GM19025 (cell line): ENCODE results near the gene TXNDC11.

ENCODE experiments used
- ATAC-seq: cut with Tn5 transposase; IDR thresholded peaks from one replicate; pipeline ENCODE4 v1.9.1; 2021; ENCODE audit warnings: mild to moderate bottlenecking, low read depth, moderate library complexity; ENCODE audit not compliant: unreplicated experiment

The TXNDC11 gene

DNA sequence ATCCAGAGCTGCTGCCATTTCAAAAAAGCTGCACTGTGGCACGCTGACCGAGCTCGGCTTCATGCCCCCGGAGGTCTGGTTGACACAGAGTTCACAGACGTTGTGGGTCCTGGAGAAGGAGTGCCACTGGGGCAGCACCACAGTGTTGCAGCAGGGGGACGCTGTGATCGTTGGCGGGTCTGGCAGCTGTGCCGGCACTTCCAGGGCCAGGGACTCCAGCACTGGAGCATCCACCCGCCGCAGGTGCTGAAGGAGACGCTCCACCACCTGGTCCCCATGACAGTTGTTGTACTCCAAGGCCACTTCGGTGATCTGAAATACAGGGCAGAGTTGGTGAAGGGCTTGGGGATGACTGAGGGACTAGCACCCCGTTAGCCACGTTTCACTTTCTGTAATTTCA lies 50.9 kb downstream of the TXNDC11 start:
- no peak for ATAC-seq

DNA sequence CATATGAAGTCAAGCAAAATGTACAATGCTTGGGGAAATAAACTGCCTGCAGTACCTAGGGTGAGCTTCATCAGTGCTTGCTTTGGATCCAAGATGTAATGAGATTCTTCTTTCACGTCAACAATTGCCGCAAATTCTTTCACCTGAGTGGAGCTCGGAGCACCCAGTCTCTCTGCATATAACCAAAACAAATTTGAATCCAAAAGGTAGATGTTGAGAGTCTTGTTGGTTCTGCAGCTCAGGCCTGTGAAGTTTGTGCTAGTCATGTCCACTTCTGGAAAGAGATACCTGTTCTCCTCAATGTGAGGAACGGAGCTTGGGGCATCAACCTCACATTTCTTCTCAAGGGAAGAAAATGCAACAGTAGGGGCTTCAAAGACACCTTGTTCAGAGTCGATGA lies 51.4 kb downstream of the TXNDC11 start:
- ATAC-seq: no peak

DNA sequence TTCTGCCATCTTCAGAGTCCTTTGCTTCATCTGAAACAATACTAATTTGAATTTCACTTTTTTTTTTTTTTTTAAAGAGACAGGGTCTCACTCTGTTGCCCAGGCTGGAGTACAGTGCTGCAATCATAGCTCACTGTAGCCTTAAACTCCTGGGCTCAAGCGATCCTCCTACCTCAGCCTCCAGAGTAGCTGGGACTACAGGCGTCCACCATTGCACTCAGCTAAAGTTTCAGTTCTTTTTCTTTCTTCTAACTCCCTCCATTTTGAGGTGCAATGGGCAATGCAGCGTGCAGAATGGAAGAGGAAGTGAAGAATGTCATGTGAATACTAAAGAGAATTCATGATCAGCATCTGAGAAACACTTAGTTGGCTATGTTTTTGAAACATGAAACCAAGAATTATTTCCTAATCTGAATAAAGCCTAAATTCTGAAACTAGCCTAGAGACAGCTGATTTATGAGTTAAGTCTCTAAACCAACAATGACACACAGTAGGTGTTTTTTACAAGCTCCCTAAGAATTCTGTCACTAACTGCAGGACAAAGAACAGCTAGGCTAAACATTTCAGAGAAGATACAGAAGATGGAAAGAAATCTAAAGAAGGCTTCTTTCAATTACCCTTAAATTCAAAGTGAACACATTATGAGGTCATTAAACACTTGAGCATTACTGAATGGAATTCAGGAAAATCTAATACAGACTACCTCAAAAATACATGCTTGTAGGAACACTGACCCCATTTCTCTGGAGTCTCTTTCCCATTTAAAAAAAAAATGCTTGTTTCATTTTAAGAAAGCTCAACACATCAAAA lies 53.4 kb downstream of the TXNDC11 start:
- peak; percentile 81 for ATAC-seq

- ATAC-seq: no peak
Measured at GRCh38 chr16:11688520-11688886, 54.2 kb downstream of the TXNDC11 start.

DNA sequence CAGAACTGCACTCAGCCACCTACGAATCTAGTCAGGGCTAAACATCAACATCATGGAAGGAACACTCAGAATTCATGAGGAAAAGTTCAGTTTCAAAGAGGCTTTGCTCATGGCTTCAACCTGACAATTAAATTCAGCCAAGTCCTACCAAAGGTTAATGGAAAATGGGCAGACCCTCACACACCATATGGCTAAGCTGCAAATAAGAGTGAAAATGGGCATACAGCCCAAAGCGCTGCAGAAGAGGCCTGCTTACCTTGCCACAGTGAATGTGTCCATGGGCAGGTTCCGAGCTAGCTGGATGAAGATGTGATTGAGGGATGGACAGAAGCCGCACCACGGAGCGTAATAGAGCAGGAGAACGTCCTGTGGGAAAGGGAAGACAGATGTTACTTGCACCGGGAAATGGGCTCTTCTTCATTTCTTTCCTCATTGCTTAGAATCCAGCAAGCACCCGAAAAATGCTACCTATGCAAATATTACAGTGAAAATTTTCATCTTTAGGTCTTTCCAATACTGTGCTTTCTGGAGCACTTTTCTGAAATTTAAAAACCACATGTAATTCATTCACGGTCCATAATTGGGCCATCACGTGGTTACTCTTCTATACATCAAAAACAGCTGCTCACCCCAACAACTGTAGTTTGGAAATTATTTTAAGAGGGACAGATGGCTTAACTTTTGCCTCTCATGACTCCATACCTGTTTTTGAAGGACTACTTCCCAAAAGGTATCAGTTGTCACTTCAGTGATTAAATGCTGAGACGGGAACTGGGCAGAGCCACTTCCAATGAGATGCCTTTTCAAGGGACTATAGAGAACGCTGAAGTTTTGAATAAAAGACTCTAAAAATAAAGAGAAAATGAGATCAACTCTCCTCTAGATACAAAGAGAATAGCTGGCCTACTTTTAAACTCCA lies 54.8 kb downstream of the TXNDC11 start:
- no peak for ATAC-seq

- no peak for ATAC-seq
Measured at GRCh38 chr16:11686713-11687380, 55.8 kb downstream of the TXNDC11 start.

DNA sequence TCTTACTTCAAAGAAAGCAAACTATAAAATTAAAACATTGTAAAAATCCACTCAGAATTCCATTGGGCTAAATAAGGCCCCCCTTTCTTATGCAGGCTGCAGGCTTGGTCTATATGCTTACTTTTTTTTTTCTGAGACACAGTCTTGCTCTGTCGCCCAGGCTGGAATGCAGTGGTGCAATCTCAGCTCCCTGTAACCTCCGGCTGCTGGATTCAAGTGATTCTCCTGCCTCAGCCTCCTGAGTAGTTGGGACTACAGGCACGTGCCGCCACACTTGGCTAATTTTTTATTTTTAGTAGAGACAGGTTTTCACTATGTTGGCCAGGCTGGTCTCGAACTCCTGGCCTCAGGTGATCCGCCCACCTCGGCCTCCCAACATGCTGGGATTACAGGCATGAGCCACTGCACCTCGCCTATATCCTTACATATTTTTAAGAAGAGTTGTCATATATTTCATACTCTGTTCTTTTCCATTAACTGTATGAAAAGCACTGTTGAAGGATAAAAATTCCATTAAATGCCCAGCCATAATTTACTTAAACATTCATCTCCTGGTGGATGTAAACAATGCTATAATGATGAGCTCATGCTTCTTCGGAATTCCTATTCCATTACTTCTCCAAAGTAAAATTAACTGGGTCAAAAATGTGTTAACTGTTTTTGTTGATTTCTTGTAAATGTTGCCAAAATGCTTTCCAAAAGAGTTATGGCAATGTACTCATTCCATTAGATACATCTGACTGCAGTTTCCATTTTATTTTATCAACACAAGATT lies 56.6 kb downstream of the TXNDC11 start:
- ATAC-seq: no peak

DNA sequence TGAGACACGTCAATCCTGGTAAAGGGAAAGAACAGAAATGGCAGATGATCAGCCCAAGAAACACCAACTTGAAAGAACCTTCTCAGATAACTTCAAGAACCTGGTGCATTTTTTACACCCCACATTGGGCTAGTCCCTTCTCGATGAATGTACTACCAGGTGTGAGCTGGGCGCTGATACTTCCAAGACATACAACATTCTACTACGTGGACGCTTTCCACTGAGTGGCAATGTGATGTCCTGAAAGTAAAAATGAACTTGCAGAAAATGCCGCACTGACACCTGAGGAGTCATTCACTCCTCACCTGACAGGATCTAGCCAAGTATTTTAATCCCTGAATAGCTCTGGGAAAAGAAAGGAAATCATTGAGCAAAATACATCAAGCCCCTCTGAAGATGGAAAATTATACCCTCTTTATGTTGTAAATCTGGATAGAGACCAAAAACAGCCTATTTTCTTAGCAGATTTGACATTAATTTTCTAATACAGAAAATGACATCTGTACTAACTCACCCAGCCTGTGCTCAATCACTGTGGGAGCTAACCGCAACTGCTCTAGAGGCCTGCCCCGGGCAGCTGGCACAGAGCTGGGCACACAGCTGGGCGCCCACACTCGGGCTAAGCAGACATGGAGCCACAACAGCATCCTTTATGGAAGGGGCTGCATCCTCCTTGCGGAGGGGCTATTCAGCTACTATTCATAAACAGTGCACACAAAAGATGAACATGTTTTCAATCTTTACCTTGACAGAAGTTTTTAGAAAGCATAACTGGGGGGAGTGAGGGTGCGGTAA lies 58.2 kb downstream of the TXNDC11 start:
- no peak for ATAC-seq

DNA sequence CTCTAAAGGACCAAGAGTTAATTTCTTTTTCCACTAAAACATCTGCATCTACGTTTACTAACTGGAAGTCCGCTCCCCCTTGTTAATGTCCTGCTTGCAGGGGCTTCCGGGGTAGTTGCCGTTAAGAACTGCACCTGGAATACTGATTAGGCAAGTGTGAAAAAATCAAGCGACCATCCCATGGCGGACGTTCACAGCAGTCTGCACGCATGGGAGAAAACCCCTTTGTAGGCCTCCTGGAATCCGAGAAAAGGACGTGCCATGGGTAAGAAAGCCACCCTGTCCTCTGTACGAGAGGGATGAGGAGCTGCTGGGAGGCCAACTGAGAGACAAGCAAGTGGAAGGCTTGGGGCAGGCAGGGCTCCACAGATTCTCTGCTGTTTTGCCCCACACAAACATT lies 59.5 kb downstream of the TXNDC11 start:
- ATAC-seq: no peak

DNA sequence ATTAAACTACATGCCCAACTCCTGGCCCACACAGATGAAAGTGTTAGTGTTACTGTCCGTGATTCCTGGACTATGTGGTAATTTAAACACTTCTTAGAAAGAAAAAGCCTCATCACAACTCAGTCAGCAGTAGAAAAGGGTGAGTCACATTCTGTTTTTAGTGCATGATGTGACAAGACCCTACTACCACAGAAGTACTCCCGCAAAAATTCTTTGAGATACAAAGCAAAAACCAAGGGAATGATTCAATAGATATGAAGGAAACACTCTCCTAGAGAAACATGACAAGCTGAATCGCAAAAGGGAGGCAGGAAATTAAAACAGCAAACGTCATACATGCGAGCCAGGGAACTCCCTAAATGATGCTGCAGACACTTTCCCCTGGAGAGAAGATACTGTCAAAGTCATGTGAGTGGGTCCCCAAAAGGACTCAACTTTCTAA lies 60.0 kb downstream of the TXNDC11 start:
- no peak for ATAC-seq

- no peak for ATAC-seq
Measured at GRCh38 chr16:11681976-11682654, 60.5 kb downstream of the TXNDC11 start.

- ATAC-seq: no peak
Measured at GRCh38 chr16:11681556-11681955, 61.1 kb downstream of the TXNDC11 start.

- ATAC-seq: no peak
Measured at GRCh38 chr16:11679941-11680911, 62.4 kb downstream of the TXNDC11 start.

GRCh38 chr16:11679250-11679649 lies 63.4 kb downstream of the TXNDC11 start:
- no peak for ATAC-seq

DNA sequence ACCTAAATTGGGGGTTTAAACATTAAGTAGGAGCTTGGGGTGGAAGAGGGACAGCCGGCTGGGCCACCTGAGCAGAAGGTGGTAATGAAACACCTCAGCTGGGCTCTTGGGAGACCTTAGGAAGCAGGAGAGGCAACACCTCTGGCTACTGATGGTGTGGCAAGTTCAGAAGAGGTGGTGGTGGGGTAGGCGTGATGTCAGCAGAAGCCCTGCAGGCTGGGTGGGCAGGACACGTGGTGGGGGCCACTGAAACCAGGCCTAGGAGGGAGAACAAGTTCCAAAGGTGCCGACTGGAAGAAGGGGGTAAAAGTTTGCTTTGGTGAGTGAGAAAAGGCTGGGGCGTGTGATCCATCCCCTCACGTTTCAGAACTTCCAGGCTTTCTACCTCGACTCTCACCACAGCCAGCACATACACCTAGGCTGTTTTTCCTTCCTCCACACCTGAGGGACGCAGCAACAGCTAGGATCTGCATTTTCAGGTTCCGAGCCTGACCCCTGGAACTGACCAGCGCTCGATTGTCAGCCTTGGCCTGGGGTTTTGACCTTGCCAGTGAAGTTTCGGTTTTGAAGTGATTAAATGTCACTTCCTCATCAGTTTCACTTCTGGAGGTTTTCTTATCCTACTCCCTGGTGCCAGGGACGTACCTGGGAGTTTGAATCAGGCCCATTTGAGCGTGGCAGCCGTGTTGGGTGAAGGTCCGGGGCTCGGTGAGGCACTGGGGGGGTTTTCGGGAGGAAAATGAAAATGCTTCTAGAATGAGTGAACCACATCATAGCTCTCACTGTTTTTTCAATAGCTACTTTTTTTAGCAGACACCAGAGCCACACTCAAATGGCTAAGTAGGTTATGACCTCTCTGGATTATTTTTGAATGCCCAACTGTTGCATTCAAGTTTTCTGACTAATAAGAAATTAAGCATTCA lies 64.4 kb downstream of the TXNDC11 start:
- no peak for ATAC-seq

DNA sequence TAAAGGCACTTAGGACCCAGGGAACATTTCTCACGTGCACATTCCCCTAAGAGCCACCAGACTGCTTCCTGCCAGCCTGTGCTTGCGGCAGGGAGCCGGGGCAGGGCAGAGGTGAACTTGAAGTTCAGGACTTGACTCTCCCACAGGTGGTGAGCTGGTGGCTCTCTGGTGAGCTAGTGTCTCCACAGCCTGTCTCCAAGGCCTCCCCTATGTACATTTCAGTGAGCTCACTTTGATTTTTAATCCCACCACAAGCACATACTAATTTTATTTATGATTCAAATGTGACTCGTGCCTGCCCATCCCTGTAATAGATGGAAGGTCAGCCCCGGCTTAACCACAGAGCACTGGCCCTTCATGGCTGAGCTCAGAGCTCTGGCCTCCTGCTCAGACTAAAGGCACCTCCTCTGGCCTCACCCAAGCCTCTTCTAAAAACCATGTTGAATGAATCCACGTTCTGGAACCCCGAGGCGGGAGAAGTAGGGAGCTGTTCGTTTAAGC lies 65.2 kb downstream of the TXNDC11 start:
- no peak for ATAC-seq

- ATAC-seq: no peak
Measured at GRCh38 chr16:11676799-11677198, 65.9 kb downstream of the TXNDC11 start.
